Measurements from ENCODE around the gene HDDC3.
"Not testable (repeated sequence)": the region's sequence is repeated elsewhere in the genome, so short reads cannot be mapped to it uniquely, and the experiment has no call there.

Gene HDDC3

DNA sequence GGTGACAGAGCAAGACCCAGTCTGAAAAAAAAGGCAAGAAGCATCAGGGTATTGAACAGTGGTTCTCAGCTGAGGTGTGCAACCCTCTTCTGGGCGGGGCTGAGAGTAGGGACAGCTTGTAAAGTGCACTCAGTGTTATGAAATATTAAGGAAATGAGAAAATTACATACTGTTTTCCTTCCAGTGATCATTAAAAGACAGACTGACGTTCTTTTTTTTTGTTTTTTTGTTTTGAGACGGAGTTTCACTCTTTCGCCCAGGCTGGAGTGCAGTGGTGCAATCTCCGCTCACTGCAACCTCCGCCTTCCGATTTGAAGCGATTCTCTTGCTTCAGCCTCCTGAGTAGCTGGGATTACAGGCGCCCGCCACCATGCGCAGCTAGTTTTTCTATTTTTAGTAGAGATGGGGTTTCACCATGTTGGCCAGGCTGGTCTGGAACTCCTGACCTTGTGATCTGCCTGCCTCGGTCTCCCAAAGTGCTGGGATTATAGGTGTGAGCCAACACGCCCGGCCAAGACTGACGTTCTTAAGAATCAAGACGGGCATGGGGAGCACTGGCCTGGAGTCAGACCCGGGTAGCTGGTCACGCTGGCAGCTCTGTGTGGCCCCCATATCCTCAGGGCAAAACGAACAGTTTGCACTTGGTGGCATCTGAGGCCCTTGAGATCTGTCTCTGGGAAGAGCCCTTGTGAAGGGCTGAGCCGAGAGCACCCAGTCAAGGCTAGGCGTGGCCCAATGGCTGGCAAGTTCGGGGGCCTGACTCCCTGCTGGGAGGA lies 17.9 kb downstream of the HDDC3 start:
- no peaks in the 10 kb centered on the region for H3K9me3 Mint-ChIP-seq
- peaks cover 31% of the 10 kb centered on the region for H3K36me3 Mint-ChIP-seq
- H3K4me3 Mint-ChIP-seq, result no peak overlapping the region
- DNase-seq (ENCODE audit: low spot score in 2 of 2), result no peak
- H3K27ac Mint-ChIP-seq, result no peak overlapping the region
- no peak for ATAC-seq (ENCODE audit: low read depth)
- H3K27me3 Mint-ChIP-seq, result no peaks in the 10 kb centered on the region
- no peaks in the 10 kb centered on the region for H3K4me1 Mint-ChIP-seq

DNA sequence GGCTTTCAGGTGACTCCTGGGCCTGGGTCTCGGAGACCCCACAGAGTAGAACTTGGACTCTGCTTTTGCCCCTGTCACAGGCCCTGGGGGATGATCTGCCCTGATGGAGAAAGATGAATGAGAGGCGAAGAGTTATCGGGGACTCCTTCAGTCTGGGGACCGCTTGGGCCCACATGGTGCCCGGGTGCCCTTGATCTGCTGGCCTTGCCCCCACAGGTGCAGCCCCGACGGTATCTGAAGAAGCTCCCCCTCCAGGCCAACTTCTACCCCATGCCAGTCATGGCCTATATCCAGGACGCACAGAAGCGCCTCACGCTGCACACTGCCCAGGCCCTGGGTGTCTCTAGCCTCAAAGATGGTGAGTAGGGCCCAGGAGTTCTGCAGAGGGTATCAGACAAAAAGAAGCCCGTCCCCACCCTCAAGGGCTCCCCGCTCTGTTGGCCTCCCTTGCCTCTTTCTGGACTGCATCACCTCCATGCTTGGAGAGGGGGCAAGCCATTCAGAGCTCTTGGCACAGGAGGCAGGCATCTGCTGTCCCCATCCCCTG lies 18.9 kb downstream of the HDDC3 start:
- Mint-ChIP-seq H3K27ac (no peak overlapping the region), H3K4me3 (no peak overlapping the region), H3K4me1 (no peaks in the 10 kb centered on the region), H3K36me3 (peaks cover 26% of the 10 kb centered on the region), H3K9me3 (no peaks in the 10 kb centered on the region), H3K27me3 (no peaks in the 10 kb centered on the region)
- ATAC-seq (ENCODE audit: low read depth) (no peak), DNase-seq (ENCODE audit: low spot score in 2 of 2) (no peak)

DNA sequence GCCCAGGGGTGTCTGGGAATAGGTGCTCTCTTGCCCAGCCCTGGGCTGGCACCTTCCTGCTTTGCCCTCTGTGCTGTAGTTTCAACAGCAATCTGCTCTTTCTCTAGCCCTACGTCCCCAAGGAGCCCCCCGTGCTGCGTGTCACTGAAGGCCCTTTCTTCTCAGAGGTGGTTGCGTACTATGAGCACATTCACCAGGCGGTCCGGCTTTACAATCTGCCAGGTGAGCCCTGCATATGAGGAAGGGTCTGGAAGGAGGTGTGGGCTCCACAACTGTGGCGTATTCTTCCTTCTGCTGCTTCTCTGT lies 19.6 kb downstream of the HDDC3 start:
- H3K4me3 Mint-ChIP-seq, result no peak overlapping the region
- H3K36me3 Mint-ChIP-seq, result peaks cover 23% of the 10 kb centered on the region

DNA sequence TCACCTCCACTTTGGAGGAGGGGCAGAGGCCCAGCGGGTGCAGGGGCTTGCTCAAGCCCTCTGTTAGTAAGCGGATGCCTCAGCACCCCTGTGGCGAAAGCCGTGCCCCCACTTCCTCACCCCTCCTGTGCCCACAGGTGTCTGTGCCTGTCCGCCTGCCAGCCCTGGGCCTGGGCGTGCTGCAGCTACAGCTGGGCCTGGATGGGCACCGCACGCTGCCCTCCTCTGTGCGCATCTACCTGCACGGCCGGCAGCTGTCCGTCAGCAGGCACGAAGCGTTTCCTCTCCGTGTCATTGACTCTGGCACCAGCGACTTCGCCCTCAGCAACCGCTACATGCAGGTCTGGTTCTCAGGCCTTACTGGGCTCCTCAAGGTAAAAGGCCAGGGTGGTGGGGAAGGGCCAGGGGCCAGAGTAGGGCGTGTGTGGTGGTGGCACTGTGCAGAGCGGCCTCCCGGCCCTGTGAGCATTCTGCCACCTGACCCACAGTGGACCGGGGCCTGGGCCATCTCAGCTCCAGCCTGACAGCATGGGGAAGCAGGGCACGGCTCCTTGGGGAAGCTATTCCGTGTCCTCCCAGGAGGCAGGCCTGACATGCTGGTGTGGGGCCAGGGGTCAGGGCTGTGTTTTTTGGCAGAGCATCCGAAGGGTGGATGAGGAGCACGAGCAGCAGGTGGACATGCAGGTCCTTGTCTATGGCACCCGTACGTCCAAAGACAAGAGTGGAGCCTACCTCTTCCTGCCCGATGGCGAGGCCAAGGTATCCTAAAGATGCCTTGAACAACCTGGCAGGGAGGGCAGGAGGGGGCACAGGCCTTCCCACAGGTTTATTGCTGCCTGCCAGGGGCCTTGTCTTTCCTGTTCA lies 20.2 kb downstream of the HDDC3 start:
- Mint-ChIP-seq H3K4me3 (no peak overlapping the region), H3K27ac (no peak overlapping the region), H3K4me1 (no peaks in the 10 kb centered on the region), H3K27me3 (no peaks in the 10 kb centered on the region), H3K36me3 (peaks cover 22% of the 10 kb centered on the region), H3K9me3 (no peaks in the 10 kb centered on the region)
- ATAC-seq (ENCODE audit: low read depth) (no peak), DNase-seq (ENCODE audit: low spot score in 2 of 2) (no peak)

More for the DNA sequence above, 19.6 kb downstream of the HDDC3 start:
- H3K9me3 Mint-ChIP-seq, result no peaks in the 10 kb centered on the region
- no peaks in the 10 kb centered on the region for H3K4me1 Mint-ChIP-seq
- no peak for ATAC-seq (ENCODE audit: low read depth)
- no peak for DNase-seq (ENCODE audit: low spot score in 2 of 2)
- no peak overlapping the region for H3K27ac Mint-ChIP-seq
- no peaks in the 10 kb centered on the region for H3K27me3 Mint-ChIP-seq

DNA sequence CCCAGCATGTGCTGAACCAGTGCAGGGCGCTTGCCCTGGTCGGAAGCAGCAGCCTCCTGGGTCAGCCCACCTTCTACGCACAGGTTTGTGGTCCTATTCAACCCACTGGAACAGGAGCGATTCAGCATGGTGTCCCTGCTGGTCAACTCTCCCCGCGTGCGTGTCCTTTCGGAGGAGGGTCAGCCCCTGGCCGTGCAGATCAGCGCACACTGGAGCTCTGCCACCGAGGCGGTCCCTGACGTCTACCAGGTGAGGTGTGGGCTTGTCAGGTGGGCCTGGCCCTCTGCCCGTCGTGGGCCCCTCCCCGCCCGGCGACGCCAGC lies 21.1 kb downstream of the HDDC3 start:
- Mint-ChIP-seq H3K27me3 (no peaks in the 10 kb centered on the region), H3K4me1 (no peaks in the 10 kb centered on the region), H3K9me3 (no peaks in the 10 kb centered on the region), H3K4me3 (no peak overlapping the region), H3K36me3 (peaks cover 23% of the 10 kb centered on the region), H3K27ac (no peak overlapping the region)
- DNase-seq (ENCODE audit: low spot score in 2 of 2) (no peak), ATAC-seq (ENCODE audit: low read depth) (no peak)

DNA sequence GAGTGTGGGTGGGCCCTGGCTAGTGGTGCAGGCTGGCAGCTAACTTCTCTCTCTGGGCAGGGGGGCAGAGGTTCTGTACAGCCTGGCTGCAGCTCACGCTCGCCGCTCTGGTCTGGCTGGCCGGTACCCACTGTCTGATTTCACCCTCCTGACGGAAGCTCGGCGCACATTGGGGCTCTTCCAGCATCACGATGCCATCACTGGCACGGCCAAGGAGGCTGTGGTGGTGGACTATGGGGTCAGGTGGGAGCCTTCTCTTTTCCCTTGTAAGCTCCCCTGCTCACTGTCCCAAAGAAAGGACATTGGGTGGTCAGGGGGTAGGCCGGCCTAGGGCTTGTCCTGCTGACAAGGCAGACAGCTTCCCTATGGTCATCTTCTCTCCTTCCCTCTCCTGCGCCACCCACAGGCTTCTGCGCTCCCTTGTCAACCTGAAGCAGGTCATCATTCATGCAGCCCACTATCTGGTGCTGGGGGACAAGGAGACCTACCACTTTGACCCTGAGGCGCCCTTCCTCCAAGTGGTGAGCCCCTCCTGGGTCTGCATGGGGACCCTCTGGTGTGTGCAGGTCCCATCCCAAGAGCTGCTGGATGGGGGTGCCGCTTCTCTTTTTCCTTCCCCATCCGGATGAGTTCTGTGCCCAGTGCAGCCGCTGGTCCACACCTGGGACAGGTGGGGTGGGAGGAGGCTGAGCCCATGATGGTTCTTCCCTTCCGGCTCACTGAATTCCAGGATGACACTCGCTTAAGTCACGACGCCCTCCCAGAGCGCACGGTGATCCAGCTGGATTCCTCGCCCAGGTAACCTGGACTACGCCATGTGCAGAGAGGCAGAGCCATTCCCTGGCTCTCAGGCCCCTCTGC lies 21.7 kb downstream of the HDDC3 start:
- no peak for ATAC-seq (ENCODE audit: low read depth)
- no peaks in the 10 kb centered on the region for H3K27me3 Mint-ChIP-seq
- no peak overlapping the region for H3K4me3 Mint-ChIP-seq
- H3K9me3 Mint-ChIP-seq, result no peaks in the 10 kb centered on the region
- no peaks in the 10 kb centered on the region for H3K4me1 Mint-ChIP-seq
- no peak for DNase-seq (ENCODE audit: low spot score in 2 of 2)
- no peak overlapping the region for H3K27ac Mint-ChIP-seq
- H3K36me3 Mint-ChIP-seq, result peaks cover 28% of the 10 kb centered on the region

DNA sequence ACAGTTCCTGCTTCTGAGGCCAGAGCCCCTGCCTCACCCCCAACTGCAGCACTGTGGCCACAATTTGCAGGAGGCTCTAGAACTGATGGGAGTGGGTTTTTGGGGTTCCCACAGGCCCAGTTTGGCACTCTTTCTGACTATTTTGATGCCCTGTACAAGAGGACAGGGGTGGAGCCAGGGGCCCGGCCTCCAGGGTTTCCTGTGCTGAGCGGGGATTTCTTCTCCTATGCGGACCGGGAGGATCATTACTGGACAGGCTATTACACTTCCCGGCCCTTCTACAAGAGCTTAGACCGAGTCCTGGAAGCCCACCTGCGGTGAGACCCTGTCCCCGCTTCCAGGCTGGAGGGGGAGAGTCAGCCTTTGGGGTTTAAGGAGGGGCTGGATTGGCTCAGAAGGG lies 22.4 kb downstream of the HDDC3 start:
- Mint-ChIP-seq H3K27me3 (no peaks in the 10 kb centered on the region), H3K9me3 (no peaks in the 10 kb centered on the region), H3K36me3 (peaks cover 32% of the 10 kb centered on the region), H3K4me1 (no peaks in the 10 kb centered on the region), H3K4me3 (no peak overlapping the region), H3K27ac (no peak overlapping the region)
- no peak for ATAC-seq (ENCODE audit: low read depth)
- no peak for DNase-seq (ENCODE audit: low spot score in 2 of 2)

DNA sequence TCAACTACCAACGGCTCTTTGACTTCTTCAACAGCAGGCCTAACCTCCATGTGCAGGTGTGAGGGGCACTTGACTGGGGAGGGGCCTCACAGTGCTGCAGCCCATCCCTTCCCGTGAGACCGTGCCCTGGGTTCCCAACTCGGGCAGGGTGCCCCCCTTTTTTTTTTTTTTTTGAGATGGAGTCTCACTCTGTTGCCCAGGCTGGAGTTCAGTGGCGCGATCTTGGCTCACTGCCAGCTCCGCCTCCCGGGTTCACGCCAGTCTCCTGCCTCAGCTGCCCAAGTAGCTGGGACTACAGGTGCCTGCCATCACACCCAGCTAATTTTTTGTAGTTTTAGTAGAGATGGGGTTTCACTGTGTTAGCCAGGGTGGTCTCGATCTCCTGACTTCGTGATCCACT lies 22.9 kb downstream of the HDDC3 start:
- peaks cover 32% of the 10 kb centered on the region for H3K36me3 Mint-ChIP-seq
- not testable (repeated sequence) for H3K27me3 Mint-ChIP-seq; H3K4me1 Mint-ChIP-seq; H3K27ac Mint-ChIP-seq; DNase-seq (ENCODE audit: low spot score in 2 of 2); H3K9me3 Mint-ChIP-seq; ATAC-seq (ENCODE audit: low read depth); H3K4me3 Mint-ChIP-seq

DNA sequence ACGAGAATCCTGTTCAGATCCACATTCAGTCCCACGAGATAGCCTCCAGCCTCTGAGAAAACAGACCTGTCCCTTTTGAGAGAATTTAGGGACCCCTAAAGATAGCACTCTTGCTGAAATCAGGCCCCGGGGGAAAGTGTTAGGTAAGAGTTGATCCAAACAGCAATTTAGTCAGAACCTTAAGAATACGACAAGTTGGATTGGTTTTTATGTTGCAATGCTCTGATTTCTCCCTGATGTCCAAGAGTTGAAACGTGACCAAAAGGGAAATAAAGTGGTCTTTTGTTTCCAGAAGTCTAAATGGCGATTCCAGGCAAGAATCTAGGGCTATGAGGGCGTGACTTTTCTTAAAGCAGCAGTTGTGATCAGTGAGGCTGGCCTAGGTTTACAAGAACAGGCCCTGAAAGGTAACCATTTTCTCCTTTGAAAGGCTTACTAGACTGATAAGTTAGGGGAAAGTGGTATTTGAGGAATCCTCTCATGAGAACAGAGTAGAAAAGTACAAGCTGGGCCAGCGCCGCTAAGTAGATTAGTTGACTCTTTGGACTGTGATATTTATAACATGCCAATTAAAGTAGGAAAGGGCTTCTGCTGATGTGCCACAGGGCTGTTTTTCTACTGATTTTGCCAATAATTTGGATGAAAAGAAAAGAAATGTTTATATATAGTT lies 24.4 kb downstream of the HDDC3 start:
- Mint-ChIP-seq H3K4me1 (peaks cover 4% of the 10 kb centered on the region), H3K4me3 (no peak overlapping the region), H3K9me3 (no peaks in the 10 kb centered on the region), H3K27ac (no peak overlapping the region), H3K27me3 (no peaks in the 10 kb centered on the region), H3K36me3 (peaks cover 28% of the 10 kb centered on the region)
- ATAC-seq (ENCODE audit: low read depth) (no peak), DNase-seq (ENCODE audit: low spot score in 2 of 2) (no peak)

DNA sequence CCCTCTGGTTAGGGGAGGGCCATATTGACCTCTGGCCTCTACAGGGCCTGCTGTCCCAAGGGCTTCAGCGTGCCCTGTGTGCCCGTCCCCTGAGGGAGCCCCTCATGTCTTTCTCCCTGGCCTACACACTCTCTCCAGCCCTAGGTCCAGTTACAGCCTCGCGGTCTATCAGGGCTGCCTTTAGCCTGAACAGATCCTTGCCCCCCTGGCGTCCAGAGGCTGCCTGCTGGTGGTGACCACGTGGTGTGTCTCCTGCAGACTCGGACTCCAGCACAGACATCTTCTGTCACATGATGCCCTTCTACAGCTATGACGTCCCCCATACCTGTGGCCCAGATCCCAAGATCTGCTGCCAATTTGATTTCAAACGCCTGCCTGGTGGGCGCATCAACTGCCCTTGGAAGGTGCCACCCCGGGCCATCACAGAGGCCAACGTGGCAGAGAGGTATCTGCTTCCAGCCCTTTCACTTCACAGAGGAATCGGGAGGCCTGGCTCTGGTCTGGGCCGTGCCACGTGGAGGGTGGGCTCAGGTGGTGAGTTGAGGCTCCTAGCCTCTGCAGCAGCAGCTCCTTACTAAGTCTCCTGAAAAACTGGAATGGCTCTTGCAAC lies 25.2 kb downstream of the HDDC3 start:
- Mint-ChIP-seq H3K4me1 (peaks cover 4% of the 10 kb centered on the region), H3K27me3 (no peaks in the 10 kb centered on the region), H3K36me3 (peaks cover 28% of the 10 kb centered on the region), H3K27ac (no peak overlapping the region), H3K9me3 (no peaks in the 10 kb centered on the region), H3K4me3 (no peak overlapping the region)
- ATAC-seq (ENCODE audit: low read depth), result no peak
- no peak for DNase-seq (ENCODE audit: low spot score in 2 of 2)

DNA sequence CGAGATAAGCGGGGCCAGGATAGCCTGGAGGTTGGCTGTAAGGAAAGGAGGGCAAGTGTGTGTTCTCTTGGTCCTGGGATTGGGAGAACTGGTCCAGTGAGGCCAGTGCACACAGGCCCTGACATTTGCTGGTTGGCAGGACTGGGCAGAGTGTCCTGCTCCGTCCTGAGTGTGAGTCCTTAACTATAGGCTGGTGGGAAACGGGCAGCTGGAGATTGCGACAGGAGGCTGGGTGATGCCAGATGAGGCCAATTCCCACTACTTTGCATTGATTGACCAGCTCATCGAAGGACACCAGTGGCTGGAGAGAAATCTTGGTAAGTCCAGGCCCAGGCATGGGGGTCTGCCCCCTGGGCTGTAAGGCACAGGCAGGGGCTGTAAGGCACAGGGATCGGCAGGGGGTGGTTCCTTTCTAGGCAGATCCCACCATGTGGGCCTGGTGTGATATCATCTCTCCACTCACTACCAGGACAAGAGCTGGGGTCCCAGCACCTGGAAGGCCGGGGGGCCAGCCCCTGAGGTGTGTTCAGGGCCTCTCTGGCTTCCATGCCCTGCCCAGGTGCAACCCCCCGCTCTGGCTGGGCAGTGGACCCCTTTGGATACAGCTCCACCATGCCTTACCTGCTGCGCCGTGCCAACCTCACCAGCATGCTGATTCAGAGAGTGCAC lies 26.0 kb downstream of the HDDC3 start:
- no peak for DNase-seq (ENCODE audit: low spot score in 2 of 2)
- Mint-ChIP-seq H3K4me1 (peaks cover 10% of the 10 kb centered on the region), H3K4me3 (no peak overlapping the region), H3K36me3 (peaks cover 28% of the 10 kb centered on the region), H3K27me3 (no peaks in the 10 kb centered on the region), H3K9me3 (no peaks in the 10 kb centered on the region), H3K27ac (no peak overlapping the region)
- no peak for ATAC-seq (ENCODE audit: low read depth)

DNA sequence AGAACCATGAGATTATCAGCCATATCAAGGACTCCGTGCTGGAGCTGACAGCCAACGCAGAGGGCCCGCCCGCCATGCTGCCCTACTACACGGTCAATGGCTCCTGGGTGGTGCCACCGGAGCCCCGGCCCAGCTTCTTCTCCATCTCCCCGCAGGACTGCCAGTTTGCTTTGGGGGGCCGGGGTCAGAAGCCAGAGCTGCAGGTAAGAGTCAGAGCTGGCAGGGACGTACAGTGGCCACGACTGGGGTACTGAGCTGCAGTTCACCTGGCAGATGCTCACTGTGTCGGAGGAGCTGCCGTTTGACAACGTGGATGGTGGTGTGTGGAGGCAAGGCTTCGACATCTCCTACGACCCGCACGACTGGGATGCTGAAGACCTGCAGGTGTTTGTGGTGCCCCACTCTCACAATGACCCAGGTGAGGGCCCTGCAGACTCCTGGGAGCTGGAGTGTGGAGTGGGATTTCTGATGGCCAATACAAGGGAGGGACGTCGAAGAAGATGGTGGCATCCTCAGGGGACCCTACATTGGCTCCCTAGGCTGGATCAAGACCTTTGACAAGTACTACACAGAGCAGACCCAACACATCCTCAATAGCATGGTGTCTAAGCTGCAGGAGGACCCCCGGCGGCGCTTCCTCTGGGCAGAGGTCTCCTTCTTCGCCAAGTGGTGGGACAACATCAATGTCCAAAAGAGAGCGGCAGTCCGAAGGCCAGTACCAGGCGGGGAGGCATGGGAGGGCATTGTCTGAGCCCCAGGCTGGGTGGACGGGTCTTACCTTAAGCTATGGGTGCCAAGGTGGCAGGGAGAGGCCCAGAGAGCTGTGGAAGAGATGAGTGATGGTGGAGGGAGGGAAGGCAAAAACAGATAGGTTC lies 26.8 kb downstream of the HDDC3 start:
- Mint-ChIP-seq H3K4me1 (peaks cover 14% of the 10 kb centered on the region), H3K27ac (no peak overlapping the region), H3K36me3 (peaks cover 25% of the 10 kb centered on the region), H3K4me3 (no peak overlapping the region), H3K9me3 (no peaks in the 10 kb centered on the region), H3K27me3 (no peaks in the 10 kb centered on the region)
- ATAC-seq (ENCODE audit: low read depth) (no peak), DNase-seq (ENCODE audit: low spot score in 2 of 2) (no peak)
